Fibroblast of lung (primary cell): ENCODE results near the gene IL34. TPM values are rescaled to one million over a fixed set of nuclear protein-coding genes. Genes with fewer than 3 reads are reported as not detected.

Experiments
- DNase-seq, 2 donors: peaks; one replicate each; pipeline versions ENCODE4 v3.0.0 to v3.0.0-alpha.2; 2010; ENCODE audit warnings: low read depth in 2 of 2
- H2AFZ ChIP-seq: 2 replicates; pipeline ENCODE4 v1.5.1; 2012; ENCODE audit warnings: low read length, control low read depth, inconsistent platforms
- H3K27ac ChIP-seq: 2 replicates; pipeline ENCODE4 v1.5.1; 2011; ENCODE audit warnings: low read length, control low read depth; ENCODE audit not compliant: insufficient read depth
- H3K27me3 ChIP-seq: 2 replicates; pipeline ENCODE4 v1.5.1; 2011; ENCODE audit warnings: mild to moderate bottlenecking, low read length; ENCODE audit not compliant: control insufficient read depth, insufficient read depth
- H3K36me3 ChIP-seq: 2 replicates; pipeline ENCODE4 v1.5.1; 2011; ENCODE audit warnings: low read length; ENCODE audit not compliant: control insufficient read depth, insufficient read depth
- H3K4me1 ChIP-seq: 2 replicates; pipeline ENCODE4 v1.5.1; 2011; ENCODE audit warnings: low read length; ENCODE audit not compliant: control insufficient read depth, insufficient read depth; ENCODE audit errors: extremely low read depth
- H3K4me2 ChIP-seq: 2 replicates; pipeline ENCODE4 v1.5.1; 2011; ENCODE audit warnings: low read length, control low read depth; ENCODE audit not compliant: insufficient read depth; ENCODE audit errors: extremely low read depth
- H3K4me3 ChIP-seq, 4 experiments: fragments of 200-600 bp in 1 of 4; sonication (generic) in 1 of 4; replicated peaks in 1 of 4; 2 replicates each; pipeline ENCODE4 v1.5.1; 2011 to 2016; ENCODE audit warnings: low read length in 4 of 4, low read depth in 3 of 4, mild to moderate bottlenecking in 3 of 4, control low read depth in 2 of 4, inconsistent platforms in 1 of 4, mixed read lengths in 1 of 4; ENCODE audit not compliant: insufficient read depth in 1 of 4; ENCODE audit errors: control extremely low read depth in 1 of 4
- H3K79me2 ChIP-seq: 2 replicates; pipeline ENCODE4 v1.5.1; 2012; ENCODE audit warnings: mild to moderate bottlenecking, low read length, inconsistent platforms; ENCODE audit not compliant: control insufficient read depth, insufficient read depth
- H3K9ac ChIP-seq: 2 replicates; pipeline ENCODE4 v1.5.1; 2011; ENCODE audit warnings: mild to moderate bottlenecking, low read length, control low read depth; ENCODE audit not compliant: insufficient read depth
- H3K9me3 ChIP-seq: 2 replicates; pipeline ENCODE4 v1.5.1; 2012; ENCODE audit warnings: low read depth, low read length; ENCODE audit not compliant: control insufficient read depth, insufficient read depth
- H4K20me1 ChIP-seq: 2 replicates; pipeline ENCODE4 v1.5.1; 2011; ENCODE audit warnings: low read length; ENCODE audit not compliant: control insufficient read depth, insufficient read depth; ENCODE audit errors: extremely low read depth
- EZH2 ChIP-seq: IDR thresholded peaks from 2 replicates; pipeline ENCODE4 v1.5.1; 2012; ENCODE audit warnings: low read length, control low read depth, mild to moderate bottlenecking; ENCODE audit errors: missing control alignments
- polyA plus RNA-seq, 2 donors: library from polyadenylated mRNA; depleted of rRNA in 1 of 2; stranded (reverse) in 1 of 2; unstranded in 1 of 2; fragments of >200 nt; gene quantifications; 2 replicates each; pipeline ENCODE4 v1.2.1, GENCODE V29; 2011 to 2012; ENCODE audit warnings: missing spikeins in 1 of 2
- total RNA-seq: library from RNA; depleted of rRNA; stranded (reverse); fragments of >200 nt; gene quantifications from 2 replicates; pipeline ENCODE4 v1.2.1, GENCODE V29; 2014
- TF ChIP-seq, protein P1 (sequence below), 2 donors: IDR thresholded peaks in 1 of 2; conservative IDR thresholded peaks in 1 of 2; 1 replicate in 1 of 2; 2 replicates in 1 of 2; pipeline ENCODE4 v1.5.1; 2011 to 2012; ENCODE audit warnings: low read length in 2 of 2, control low read depth in 1 of 2, inconsistent platforms in 1 of 2, low read depth in 1 of 2, mild to moderate bottlenecking in 1 of 2

The IL34 gene
- total and polyA plus RNA-seq, 2 donors (not counting 1 experiment from before 2014, with no cell fraction given), result 0.45 to 5.4 TPM

DNA sequence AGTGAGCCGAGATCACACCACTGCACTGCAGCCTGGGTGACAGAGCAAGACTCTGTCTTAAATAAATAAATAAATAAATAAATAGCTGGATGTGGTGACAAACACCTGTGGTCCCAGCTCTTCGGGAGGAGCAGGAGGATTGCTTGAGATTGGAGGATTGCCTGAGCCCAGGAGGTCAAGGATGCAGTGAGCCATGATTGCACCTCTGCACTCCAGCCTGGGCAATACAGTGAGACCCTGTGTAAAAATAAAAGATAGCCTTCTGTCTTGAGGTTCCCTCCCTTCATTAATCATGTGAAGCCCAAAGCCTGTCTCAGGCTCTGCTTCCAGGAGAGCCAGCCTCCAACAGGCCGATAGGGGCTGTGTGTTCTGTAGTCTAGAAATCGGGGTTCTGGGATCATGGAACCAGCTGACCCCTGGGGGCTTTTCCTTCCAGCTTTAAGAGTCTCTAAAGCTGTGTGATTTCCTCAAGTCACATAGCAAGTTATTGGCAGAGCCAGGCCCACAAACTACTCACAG lies 34.5 kb upstream of the IL34 start:
- no peak for DNase-seq
- Histone ChIP-seq H3K36me3 (no peaks in the 10 kb centered on the region), H3K27ac (no peak overlapping the region), H3K4me3 (no peak overlapping the region), H3K79me2 (no peaks in the 10 kb centered on the region), H3K4me1 (no peaks in the 10 kb centered on the region), H3K27me3 (no peaks in the 10 kb centered on the region), H3K4me2 (no peak overlapping the region), H2AFZ (no peak overlapping the region), H4K20me1 (no peaks in the 10 kb centered on the region), H3K9me3 (no peaks in the 10 kb centered on the region), H3K9ac (no peak overlapping the region)
- TF ChIP-seq EZH2, result no peak
- TF ChIP-seq, protein P1, sequence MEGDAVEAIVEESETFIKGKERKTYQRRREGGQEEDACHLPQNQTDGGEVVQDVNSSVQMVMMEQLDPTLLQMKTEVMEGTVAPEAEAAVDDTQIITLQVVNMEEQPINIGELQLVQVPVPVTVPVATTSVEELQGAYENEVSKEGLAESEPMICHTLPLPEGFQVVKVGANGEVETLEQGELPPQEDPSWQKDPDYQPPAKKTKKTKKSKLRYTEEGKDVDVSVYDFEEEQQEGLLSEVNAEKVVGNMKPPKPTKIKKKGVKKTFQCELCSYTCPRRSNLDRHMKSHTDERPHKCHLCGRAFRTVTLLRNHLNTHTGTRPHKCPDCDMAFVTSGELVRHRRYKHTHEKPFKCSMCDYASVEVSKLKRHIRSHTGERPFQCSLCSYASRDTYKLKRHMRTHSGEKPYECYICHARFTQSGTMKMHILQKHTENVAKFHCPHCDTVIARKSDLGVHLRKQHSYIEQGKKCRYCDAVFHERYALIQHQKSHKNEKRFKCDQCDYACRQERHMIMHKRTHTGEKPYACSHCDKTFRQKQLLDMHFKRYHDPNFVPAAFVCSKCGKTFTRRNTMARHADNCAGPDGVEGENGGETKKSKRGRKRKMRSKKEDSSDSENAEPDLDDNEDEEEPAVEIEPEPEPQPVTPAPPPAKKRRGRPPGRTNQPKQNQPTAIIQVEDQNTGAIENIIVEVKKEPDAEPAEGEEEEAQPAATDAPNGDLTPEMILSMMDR (conservative IDR thresholded peaks at IDR 0.05 in 1 of 2, IDR thresholded peaks at IDR 0.05 in 1 of 2; ENCODE audit: low read depth in 1 of 2, low read length in 2 of 2), result no peak

DNA sequence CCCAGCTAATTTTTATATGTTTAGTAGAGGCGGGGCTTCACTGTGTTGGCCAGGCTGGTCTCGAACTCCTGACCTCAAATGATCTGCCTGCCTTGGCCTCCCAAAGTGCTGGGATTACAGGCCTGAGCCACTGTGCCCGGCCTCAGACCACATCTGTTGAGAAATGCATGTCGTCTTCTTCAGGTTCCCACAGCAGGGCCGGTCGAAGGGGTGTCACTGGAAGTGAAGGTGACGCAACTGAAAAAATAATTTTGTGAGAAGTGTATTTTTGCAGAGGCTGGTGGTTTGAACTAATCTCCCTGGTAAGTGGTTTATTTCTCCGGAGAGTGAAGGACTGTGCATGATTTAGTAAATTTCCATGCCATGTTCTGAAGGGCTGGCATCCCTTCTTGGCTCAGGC lies 33.4 kb upstream of the IL34 start:
- Histone ChIP-seq H3K27ac (no peak overlapping the region), H3K79me2 (no peaks in the 10 kb centered on the region), H3K27me3 (no peaks in the 10 kb centered on the region), H3K4me2 (no peak overlapping the region), H3K4me3 (no peak overlapping the region), H4K20me1 (no peaks in the 10 kb centered on the region), H3K4me1 (no peaks in the 10 kb centered on the region), H2AFZ (no peak overlapping the region), H3K36me3 (no peaks in the 10 kb centered on the region), H3K9me3 (no peaks in the 10 kb centered on the region), H3K9ac (no peak overlapping the region)
- TF ChIP-seq, protein P1 (conservative IDR thresholded peaks at IDR 0.05 in 1 of 2, IDR thresholded peaks at IDR 0.05 in 1 of 2; ENCODE audit: low read depth in 1 of 2, low read length in 2 of 2), result no peak
- no peak for TF ChIP-seq EZH2
- DNase-seq, result no peak

DNA sequence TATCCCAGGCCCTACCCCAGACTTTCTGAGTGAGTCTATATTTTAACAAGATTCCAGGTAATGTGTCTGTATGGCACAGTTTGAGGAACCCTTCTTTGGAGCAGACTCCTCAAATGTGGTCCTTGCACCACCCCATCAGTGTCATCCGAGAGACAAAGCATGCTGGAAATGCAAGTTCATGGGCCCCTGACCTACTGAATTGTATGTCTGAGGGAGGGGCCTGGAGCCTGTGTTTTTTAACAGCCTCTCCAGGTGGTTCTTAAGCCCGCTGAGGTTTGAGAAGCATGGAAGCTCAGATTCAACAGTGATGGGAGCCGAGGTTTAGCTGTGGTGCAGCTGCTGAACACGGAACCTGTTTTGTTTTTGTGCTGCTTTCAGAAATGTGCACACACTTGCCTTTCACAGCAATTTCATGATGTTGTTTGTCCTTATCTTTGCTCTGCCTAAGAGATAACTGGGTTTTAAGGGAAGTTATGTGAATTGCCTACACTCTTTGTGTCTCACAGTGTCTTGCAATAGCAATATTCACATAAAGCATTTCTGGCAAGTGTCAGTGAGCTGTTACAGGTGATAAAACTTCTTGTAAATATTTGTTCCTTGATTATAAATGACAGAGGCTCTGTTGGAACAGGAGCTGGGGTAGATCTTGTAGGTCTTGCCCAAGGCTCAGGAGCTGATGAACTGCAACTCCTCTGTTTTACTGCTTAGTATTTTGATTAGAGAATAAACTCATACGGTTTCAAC lies 32.0 kb upstream of the IL34 start:
- TF ChIP-seq, protein P1 (conservative IDR thresholded peaks at IDR 0.05 in 1 of 2, IDR thresholded peaks at IDR 0.05 in 1 of 2; ENCODE audit: low read depth in 1 of 2, low read length in 2 of 2), result no peak
- TF ChIP-seq EZH2, result no peak
- H3K4me1 ChIP-seq, result no peaks in the 10 kb centered on the region
- no peak overlapping the region for H2AFZ ChIP-seq
- no peaks in the 10 kb centered on the region for H3K79me2 ChIP-seq
- H4K20me1 ChIP-seq, result no peaks in the 10 kb centered on the region
- H3K4me3 ChIP-seq, result no peak overlapping the region
- H3K4me2 ChIP-seq, result no peak overlapping the region
- no peak for DNase-seq
- H3K27me3 ChIP-seq, result no peaks in the 10 kb centered on the region
- H3K9me3 ChIP-seq, result no peaks in the 10 kb centered on the region
- H3K36me3 ChIP-seq, result no peaks in the 10 kb centered on the region
- no peak overlapping the region for H3K27ac ChIP-seq
- H3K9ac ChIP-seq, result no peak overlapping the region
